Smooth muscle cell (in vitro differentiated cells): ENCODE data around the gene GUCD1. TPM values are rescaled to one million over a fixed set of nuclear protein-coding genes. Genes with fewer than 3 reads are reported as not detected.

ENCODE experiments used
- DNase-seq: peaks from one replicate; lab custom pipeline; 2025; ENCODE audit not compliant: unreplicated experiment; lab: John Stamatoyannopoulos, UW
- H2AFZ ChIP-seq: fragments of 200-600 bp; sonication (generic); 2 replicates; pipeline ENCODE4 v1.6.0; 2016; ENCODE audit warnings: antibody characterized with exemption, low read depth, mild to moderate bottlenecking
- H3F3A ChIP-seq: fragments of 200-600 bp; sonication (generic); 2 replicates; pipeline ENCODE4 v1.6.0; 2017; ENCODE audit warnings: antibody characterized with exemption, low read depth
- H3K27ac ChIP-seq: fragments of 200-600 bp; sonication (generic); 2 replicates; pipeline ENCODE4 v1.5.1; 2016; ENCODE audit warnings: low read depth, mild to moderate bottlenecking
- H3K27me3 ChIP-seq: fragments of 200-600 bp; sonication (generic); 2 replicates; pipeline ENCODE4 v1.6.1; 2016; ENCODE audit warnings: low read depth, mild to moderate bottlenecking
- H3K36me3 ChIP-seq: fragments of 200-600 bp; sonication (generic); 2 replicates; pipeline ENCODE4 v1.5.1; 2016; ENCODE audit warnings: low read depth
- H3K4me1 ChIP-seq: fragments of 200-600 bp; sonication (generic); 2 replicates; pipeline ENCODE4 v1.5.1; 2016; ENCODE audit warnings: low read depth
- H3K4me2 ChIP-seq: fragments of 200-600 bp; sonication (generic); 2 replicates; pipeline ENCODE4 v1.6.0; 2016; ENCODE audit warnings: mild to moderate bottlenecking
- H3K4me3 ChIP-seq: fragments of 200-600 bp; sonication (generic); 2 replicates; pipeline ENCODE4 v1.5.1; 2016; ENCODE audit warnings: mild to moderate bottlenecking
- H3K79me2 ChIP-seq: fragments of 200-600 bp; sonication (generic); 2 replicates; pipeline ENCODE4 v1.6.0; 2016; ENCODE audit warnings: low read depth, mild to moderate bottlenecking
- H3K9ac ChIP-seq: fragments of 200-600 bp; sonication (generic); 2 replicates; pipeline ENCODE4 v1.6.0; 2016; ENCODE audit warnings: low read depth
- H3K9me3 ChIP-seq: fragments of 200-600 bp; sonication (generic); replicated peaks from 2 replicates; pipeline ENCODE4 v1.5.1; 2016; ENCODE audit warnings: low read depth
- H4K20me1 ChIP-seq: fragments of 200-600 bp; sonication (generic); 2 replicates; pipeline ENCODE4 v1.6.0; 2016; ENCODE audit warnings: low read depth
- WGBS: methylation state at CpG from one replicate; pipeline ENCODE4 v1.1.7; 2016; ENCODE audit warnings: low lambda C conversion rate; 5-methylcytosine and 5-hydroxymethylcytosine counted together
- polyA plus RNA-seq: library from polyadenylated mRNA; unstranded; fragments of >200 nt; fragmentation: Nextera tagmentation; extraction: Ambion mirVana; gene quantifications from 2 replicates; pipeline ENCODE4 v1.2.1, GENCODE V29; 2016
- total RNA-seq: library from RNA; depleted of rRNA; stranded (reverse); fragments of >200 nt; gene quantifications from 2 replicates; pipeline ENCODE4 v1.2.3, GENCODE V29; 2014
- TF ChIP-seq, protein P1 (sequence below): fragments of 200-600 bp; sonication (generic); IDR thresholded peaks from 2 replicates; pipeline ENCODE4 v1.5.1; 2017; ENCODE audit warnings: borderline replicate concordance, mild to moderate bottlenecking, antibody characterized with exemption; ENCODE audit not compliant: insufficient read depth, poor library complexity, severe bottlenecking

Gene GUCD1
- total and polyA plus RNA-seq, 2 experiments from 2014 or later, result 54.3 to 56.0 TPM

GRCh38 chr22:24576778-24577177 is 21.8 kb upstream of the GUCD1 start:
- TF ChIP-seq, protein P1, sequence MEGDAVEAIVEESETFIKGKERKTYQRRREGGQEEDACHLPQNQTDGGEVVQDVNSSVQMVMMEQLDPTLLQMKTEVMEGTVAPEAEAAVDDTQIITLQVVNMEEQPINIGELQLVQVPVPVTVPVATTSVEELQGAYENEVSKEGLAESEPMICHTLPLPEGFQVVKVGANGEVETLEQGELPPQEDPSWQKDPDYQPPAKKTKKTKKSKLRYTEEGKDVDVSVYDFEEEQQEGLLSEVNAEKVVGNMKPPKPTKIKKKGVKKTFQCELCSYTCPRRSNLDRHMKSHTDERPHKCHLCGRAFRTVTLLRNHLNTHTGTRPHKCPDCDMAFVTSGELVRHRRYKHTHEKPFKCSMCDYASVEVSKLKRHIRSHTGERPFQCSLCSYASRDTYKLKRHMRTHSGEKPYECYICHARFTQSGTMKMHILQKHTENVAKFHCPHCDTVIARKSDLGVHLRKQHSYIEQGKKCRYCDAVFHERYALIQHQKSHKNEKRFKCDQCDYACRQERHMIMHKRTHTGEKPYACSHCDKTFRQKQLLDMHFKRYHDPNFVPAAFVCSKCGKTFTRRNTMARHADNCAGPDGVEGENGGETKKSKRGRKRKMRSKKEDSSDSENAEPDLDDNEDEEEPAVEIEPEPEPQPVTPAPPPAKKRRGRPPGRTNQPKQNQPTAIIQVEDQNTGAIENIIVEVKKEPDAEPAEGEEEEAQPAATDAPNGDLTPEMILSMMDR, result no peak
- no peak overlapping the region for H3K27ac ChIP-seq
- 100% methylated on average over 1 of the region's 1 CpG for WGBS

DNA sequence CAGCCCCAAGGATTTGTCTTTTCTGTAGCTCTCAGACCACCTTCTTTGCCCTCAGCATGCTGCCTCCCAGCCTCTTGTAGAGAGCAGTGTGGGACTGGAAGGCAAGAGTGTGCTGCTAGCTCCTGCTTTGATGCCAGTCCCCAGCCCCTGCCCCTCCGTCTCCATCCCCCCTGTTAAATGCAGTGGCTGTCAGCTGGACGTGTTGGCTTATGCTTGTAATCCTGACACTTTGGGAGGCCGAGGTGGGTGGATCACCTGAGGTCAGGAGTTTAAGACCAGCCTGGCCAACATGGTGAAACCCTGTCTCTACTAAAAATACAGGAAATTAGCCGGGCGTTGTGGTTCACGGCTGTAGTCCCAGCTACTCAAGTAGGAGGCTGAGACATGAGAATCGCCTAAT is 16.3 kb upstream of the GUCD1 start:
- Histone ChIP-seq H3K36me3 (peaks cover 28% of the 10 kb centered on the region), H3K79me2 (peaks cover 7% of the 10 kb centered on the region), H3K9ac (no peak overlapping the region), H3K27me3 (no peaks in the 10 kb centered on the region), H3K4me2 (no peak overlapping the region), H4K20me1 (peaks cover 35% of the 10 kb centered on the region), H3K9me3 (no peaks in the 10 kb centered on the region), H3K4me3 (no peak overlapping the region), H3K4me1 (no peaks in the 10 kb centered on the region), H3F3A (peaks cover 2% of the 10 kb centered on the region), H3K27ac (no peak overlapping the region), H2AFZ (no peak overlapping the region)
- TF ChIP-seq, protein P1, result no peak
- no peak for DNase-seq
- whole genome bisulfite sequencing, result 97% methylated on average over 7 of the region's 7 CpGs

More at GRCh38 chr22:24576778-24577177, 21.8 kb upstream of the GUCD1 start:
- Histone ChIP-seq H2AFZ (no peak overlapping the region), H3K4me2 (no peak overlapping the region), H3K9ac (no peak overlapping the region), H3F3A (peaks cover 28% of the 10 kb centered on the region), H3K4me3 (no peak overlapping the region), H3K9me3 (no peaks in the 10 kb centered on the region), H3K27me3 (no peaks in the 10 kb centered on the region), H3K79me2 (no peaks in the 10 kb centered on the region), H3K36me3 (peaks cover 19% of the 10 kb centered on the region), H3K4me1 (no peaks in the 10 kb centered on the region), H4K20me1 (no peaks in the 10 kb centered on the region)
- no peak for DNase-seq

DNA sequence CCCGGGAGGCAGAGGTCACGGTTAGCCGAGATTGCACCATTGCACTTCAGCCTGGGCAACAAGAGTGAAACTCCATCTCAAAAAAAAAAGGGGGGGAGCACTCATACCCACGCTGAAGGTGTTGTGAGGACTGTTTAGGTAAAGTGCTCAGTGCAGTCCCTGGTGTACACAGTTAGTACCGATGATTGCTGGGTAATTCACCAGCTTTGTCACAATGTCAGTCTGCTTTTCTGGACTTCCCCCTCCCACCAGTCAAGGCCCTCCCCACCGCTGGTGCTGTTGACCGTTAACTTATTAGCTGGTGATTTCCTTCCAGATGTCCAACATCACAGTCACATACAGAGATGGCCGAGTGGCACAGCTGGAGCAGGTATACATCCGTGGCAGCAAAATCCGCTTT is 12.7 kb upstream of the GUCD1 start:
- TF ChIP-seq, protein P1, result no peak
- WGBS, result 96% methylated on average over 10 of the region's 10 CpGs

DNA sequence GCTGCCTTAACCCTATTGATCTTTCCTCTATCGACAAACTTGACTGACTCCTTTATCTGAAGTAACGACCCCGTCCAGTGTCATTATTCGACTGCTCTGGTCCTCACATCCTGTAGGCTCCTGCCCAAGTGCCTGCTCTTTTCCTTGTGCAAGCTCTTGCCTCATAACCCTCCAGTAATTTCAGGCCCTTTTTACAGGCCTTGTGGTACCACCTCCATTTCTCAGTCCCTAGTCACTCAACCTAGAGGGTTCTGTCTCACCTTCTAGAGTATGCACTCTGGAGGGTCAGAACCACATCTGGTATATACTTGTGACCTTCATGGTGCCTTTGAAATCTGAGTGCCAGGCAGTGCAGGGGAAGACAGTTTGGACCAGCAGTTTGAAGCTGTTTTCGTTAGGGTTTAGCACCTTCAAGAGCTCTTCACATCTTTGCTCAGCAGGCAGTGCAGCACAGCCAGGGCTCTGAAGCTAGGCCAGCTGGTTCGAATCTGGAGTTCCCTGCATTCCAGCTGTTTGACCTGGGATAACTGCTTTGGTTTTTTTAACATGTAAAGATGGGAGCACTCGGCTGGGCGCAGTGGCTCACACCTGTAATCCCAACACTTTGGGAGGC is 12.1 kb upstream of the GUCD1 start:
- 86% methylated on average over 8 of the region's 8 CpGs for WGBS
- Histone ChIP-seq H3K27me3 (no peaks in the 10 kb centered on the region), H3K4me3 (no peak overlapping the region), H2AFZ (no peak overlapping the region), H3K36me3 (peaks cover 11% of the 10 kb centered on the region), H3K4me1 (no peaks in the 10 kb centered on the region), H3K9me3 (no peaks in the 10 kb centered on the region), H4K20me1 (peaks cover 78% of the 10 kb centered on the region), H3K9ac (no peak overlapping the region), H3F3A (peaks cover 3% of the 10 kb centered on the region), H3K4me2 (no peak overlapping the region), H3K27ac (no peak overlapping the region), H3K79me2 (peaks cover 48% of the 10 kb centered on the region)
- no peak for DNase-seq
- TF ChIP-seq, protein P1, result no peak

More for the DNA sequence above, 12.7 kb upstream of the GUCD1 start:
- peaks cover 42% of the 10 kb centered on the region for H3K79me2 ChIP-seq
- H3K36me3 ChIP-seq, result peaks cover 14% of the 10 kb centered on the region
- H3K4me1 ChIP-seq, result no peaks in the 10 kb centered on the region
- DNase-seq, result no peak
- no peak overlapping the region for H3K4me3 ChIP-seq
- H3K9me3 ChIP-seq, result no peaks in the 10 kb centered on the region
- H3K27ac ChIP-seq, result no peak overlapping the region
- no peak overlapping the region for H3K9ac ChIP-seq
- no peaks in the 10 kb centered on the region for H3K27me3 ChIP-seq
- H3K4me2 ChIP-seq, result no peak overlapping the region
- peaks cover 3% of the 10 kb centered on the region for H3F3A ChIP-seq
- no peak overlapping the region for H2AFZ ChIP-seq
- H4K20me1 ChIP-seq, result peaks cover 71% of the 10 kb centered on the region
